Measurements from ENCODE around the gene KCNAB1.
"Not testable (repeated sequence)": the region's sequence is repeated elsewhere in the genome, so short reads cannot be mapped to it uniquely, and the experiment has no call there.

Gene KCNAB1

GRCh38 chr3:156120528-156121251 lies at the start of gene KCNAB1:
Gene KCNAB1, plus strand, starts transcription at chr3:156120578.
- FAIRE-seq = no peak

- FAIRE-seq = no peak
Observed at GRCh38 chr3:156071031-156071430, 49.3 kb upstream of the KCNAB1 start.

GRCh38 chr3:156072950-156073657 lies 47.3 kb upstream of the KCNAB1 start:
- not testable (repeated sequence) for FAIRE-seq

- no peak for FAIRE-seq
Observed at GRCh38 chr3:156090126-156090525, 30.3 kb upstream of the KCNAB1 start.

- no peak for FAIRE-seq
Observed at GRCh38 chr3:156093964-156094363, 26.4 kb upstream of the KCNAB1 start.

GRCh38 chr3:156094391-156094790 lies 26.0 kb upstream of the KCNAB1 start:
- no peak for FAIRE-seq

- FAIRE-seq = not testable (repeated sequence)
Observed at GRCh38 chr3:156095652-156096051, 24.7 kb upstream of the KCNAB1 start.

GRCh38 chr3:156098437-156099035 lies 21.8 kb upstream of the KCNAB1 start:
- no peak for FAIRE-seq

GRCh38 chr3:156099348-156099747 lies 21.0 kb upstream of the KCNAB1 start:
- not testable (repeated sequence) for FAIRE-seq

GRCh38 chr3:156099984-156100383 lies 20.4 kb upstream of the KCNAB1 start:
- not testable (repeated sequence) for FAIRE-seq

- FAIRE-seq = no peak
Observed at GRCh38 chr3:156102267-156102931, 18.0 kb upstream of the KCNAB1 start.

- FAIRE-seq = no peak
Observed at GRCh38 chr3:156106721-156107373, 13.5 kb upstream of the KCNAB1 start.

- FAIRE-seq = no peak
Observed at GRCh38 chr3:156107504-156107903, 12.9 kb upstream of the KCNAB1 start.

- no peak for FAIRE-seq
Observed at GRCh38 chr3:156108616-156109015, 11.8 kb upstream of the KCNAB1 start.

- no peak for FAIRE-seq
Observed at GRCh38 chr3:156109989-156110388, 10.4 kb upstream of the KCNAB1 start.

GRCh38 chr3:156126467-156126866 lies 6.1 kb downstream of the KCNAB1 start:
- FAIRE-seq = no peak

GRCh38 chr3:156131241-156131640 lies 10.9 kb downstream of the KCNAB1 start:
- no peak for FAIRE-seq

GRCh38 chr3:156131799-156132198 lies 11.4 kb downstream of the KCNAB1 start:
- FAIRE-seq = no peak

- no peak for FAIRE-seq
Observed at GRCh38 chr3:156132313-156132712, 11.9 kb downstream of the KCNAB1 start.

- peak; percentile 14 for FAIRE-seq
Observed at GRCh38 chr3:156133076-156133475, 12.7 kb downstream of the KCNAB1 start.

GRCh38 chr3:156135921-156136638 lies 15.7 kb downstream of the KCNAB1 start:
- no peak for FAIRE-seq

- not testable (repeated sequence) for FAIRE-seq
Observed at GRCh38 chr3:156137397-156137796, 17.0 kb downstream of the KCNAB1 start.
